Stimulated activated CD4-positive, alpha-beta T cell treated with anti-CD3 and anti-CD28 coated beads, Interleukin-2, amount 100 ng/mL, for 48 hours (primary cell): ENCODE data around the gene THBS2.
"Not testable (repeated sequence)": the region's sequence is repeated elsewhere in the genome, so short reads cannot be mapped to it uniquely, and the experiment has no call there.

ENCODE experiments used
- DNase-seq, 2 donors: peaks; one replicate each; pipeline ENCODE4 v3.0.0-alpha.2; 2020

The THBS2 gene

DNA sequence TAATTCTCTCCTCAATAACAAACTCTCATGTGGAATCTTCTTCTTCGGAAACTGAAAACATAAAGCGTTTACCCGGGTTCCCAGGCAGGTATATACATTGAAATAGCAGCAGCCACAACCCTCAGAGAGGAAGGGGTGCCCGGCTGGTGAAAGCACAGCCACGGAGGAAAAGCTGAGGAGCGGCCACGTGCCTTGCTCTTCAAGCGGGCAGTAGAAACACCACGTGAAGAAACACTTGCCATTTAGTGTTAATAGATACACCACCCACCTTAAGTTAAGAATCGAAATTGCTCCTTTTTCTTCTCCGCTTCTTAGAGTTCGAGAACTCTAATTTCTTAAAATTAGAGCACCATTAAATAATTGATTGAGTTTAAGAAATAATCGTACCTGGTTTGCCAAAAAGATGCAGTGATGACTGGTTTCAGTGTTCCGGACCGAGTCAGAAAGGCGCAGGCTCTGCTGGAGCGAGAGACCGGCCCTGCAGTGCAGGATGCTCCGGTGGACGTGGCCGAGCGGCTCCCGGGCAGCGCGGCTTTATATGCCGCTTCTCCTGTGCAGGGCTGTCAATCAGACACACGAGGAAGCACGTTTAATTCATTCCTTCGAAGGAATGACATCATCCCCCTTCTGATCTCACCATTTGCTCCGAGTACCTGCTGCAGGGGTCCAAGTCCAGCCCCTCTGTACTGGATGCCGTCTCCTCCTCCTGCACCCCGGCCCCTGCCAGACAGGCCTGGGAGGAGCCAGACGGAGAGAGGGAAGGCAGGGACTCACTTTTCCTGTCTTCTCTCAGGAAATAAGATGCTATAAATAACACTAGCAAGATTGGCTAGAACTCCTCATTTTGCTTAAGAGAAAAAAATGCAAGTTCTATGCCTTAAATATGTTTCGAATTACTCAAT lies at the start of gene THBS2:
THBS2 (minus strand) TSS at position 510 of the 902 bp plus-strand sequence. CDS start 3,062 bp downstream, outside the sequence.
- no peak for DNase-seq

DNA sequence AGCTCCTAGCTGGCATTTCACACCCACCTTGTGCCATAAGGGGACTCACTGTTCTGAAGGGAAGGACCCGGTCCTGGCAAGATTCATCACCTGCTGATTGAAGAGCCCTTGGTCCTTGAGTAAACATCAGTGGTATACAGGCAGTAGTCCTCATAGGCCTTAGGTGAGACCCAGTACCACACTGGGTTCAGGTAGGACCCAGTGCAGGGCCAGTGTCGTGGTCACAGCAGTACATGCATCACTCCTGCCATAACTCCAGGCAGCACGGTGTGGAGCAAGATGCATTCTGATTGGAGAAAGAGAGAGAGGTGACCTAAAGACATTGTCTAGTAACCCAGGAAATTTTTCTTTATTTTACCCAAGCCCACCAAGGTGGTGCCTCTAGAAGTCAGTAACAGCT lies 49.1 kb upstream of the THBS2 start:
- no peak for DNase-seq

DNA sequence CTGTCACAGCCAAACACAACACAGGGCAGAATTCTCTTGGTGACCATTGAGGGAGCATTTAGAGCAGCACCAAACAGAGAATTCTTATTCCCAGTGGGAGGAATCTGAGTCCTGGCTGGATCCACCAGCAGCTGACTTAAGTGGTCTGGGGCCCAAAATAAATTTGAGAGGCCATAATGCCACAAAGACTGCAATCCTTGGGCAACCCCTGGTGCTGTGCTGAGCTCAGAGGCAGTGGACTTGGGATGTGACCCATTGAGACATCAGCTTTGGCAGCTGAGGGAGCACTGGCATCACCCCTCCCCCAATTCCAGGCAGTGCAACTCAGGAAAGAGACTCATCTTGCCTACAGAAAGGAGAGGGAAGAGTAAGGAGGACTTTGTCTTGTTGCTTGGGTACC lies 48.6 kb upstream of the THBS2 start:
- DNase-seq, result no peak

DNA sequence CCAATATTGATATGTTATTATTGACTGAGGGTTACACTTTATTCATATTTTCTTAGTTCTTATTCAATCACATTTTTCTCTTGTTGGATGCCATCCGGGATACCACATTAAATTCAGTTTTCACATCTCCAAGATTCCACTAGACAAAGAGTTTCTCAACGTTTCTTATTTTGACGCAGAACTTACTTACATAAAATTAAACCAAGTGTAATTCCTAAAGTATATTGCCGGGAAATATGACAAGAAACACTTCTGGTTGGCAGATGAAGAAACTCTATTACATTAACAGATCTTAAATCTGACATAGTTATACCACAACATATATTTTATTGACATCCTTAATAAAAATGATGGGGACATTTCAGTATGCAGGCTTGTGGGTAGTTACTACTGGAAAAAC lies 47.3 kb upstream of the THBS2 start:
- DNase-seq, result no peak

DNA sequence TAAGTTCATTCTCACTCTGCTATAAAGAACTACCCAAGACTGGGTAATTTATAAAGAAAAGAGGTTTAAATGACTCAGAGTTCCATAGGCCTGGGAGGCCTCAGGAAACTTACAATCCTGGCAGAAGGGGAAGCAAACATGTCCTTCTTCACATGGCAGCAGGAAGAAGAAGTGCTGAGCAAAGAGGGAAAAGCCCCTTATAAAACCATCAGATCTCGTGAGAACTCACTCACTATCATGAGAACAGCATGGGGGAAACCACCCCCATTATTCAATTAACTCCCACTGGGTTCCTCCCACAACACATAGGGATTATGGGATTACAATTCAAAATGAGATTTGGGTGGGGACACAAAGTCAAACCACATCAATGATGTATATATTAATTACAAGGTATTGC lies 45.0 kb upstream of the THBS2 start:
- DNase-seq, result not testable (repeated sequence)

DNA sequence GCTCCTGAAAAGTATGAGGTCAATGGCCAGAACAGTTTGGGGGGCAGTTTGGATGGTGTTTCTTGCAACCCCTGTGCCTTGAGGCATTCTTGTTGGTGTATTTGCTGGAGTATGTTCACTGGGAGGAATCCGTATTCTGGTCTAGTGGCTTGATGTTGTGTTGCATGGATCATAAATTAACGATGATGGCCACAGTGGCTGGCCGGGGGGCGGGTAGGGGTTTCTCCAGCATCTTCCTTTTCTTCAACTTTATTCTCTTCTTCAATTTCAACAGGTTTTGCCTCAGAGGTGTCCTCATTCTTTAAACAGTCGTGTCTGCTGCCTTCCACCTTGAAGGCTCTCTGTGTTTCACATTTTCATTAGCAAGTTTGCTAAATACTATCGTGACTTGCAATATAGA lies 43.0 kb upstream of the THBS2 start:
- no peak for DNase-seq

DNA sequence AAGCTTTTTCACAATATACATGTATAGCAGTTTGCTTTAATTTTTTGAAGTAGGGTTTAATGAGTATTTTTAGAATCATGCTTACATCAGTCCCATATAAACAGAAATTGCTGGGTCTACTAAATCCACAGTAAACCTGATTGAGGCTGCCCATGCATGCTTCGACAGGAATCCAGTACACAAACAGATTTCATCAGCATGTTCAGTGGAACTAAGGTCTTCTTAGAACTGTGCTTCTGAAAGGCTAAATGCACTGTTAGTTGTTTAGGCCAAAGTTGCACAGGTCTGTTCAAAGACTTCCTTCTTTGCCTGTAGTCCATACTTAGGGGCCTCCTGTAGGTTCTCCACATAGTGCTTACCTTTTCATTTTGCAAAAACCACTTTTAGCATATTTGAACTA lies 42.5 kb upstream of the THBS2 start:
- no peak for DNase-seq

DNA sequence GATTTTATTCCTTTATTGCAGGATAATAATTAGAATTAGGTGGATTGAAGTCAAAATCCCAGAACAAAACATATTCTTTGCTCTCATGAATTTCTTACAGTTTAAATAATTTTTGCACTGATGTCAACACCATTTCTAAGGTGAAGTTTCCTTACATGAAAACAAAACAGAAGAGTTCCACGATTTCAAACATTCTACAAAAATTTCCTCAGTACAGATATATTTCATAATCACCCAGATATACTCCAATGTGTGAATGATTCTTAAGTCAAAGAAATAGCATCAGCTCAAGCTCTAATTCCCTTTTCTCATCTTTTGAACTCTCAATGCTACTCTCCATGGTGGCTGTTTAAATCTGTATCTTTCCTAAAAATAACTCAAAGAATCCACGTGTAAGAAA lies 39.5 kb upstream of the THBS2 start:
- no peak for DNase-seq

DNA sequence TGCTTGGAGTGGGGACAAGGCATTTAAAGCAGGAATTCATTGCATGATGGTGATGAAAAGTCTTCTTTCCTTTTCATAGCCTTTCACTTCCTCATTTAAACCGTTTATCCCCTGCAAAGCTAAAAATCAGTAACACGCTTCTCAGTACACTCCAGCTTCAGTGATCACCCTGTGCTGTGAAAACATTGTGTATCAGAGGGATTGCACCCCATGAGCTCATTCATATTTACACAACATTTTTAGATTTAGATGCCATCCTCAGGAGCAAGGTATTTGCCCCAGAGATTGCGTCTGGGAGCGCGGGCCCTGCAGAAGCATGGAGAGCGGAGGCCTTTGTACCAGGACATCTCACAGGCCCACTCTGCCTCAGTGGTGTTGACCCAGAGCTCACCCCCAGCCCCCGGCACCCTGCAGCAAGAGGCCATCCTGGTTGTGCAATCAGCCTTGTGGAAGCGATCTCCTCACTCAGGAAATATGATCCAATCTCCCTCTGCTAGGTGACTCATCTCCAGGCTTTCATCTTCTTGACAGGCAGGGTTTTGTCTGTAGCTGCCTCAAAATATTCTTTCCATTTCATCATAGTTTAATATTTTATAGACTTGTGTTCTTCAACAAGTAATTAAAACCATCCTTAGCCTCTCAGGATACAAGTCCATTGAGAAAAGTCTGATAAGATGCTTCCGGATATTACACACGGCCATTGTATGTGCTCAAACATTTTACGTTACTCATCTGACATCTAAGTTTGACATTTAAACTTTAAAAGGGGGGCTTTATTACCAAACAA lies 38.9 kb upstream of the THBS2 start:
- DNase-seq, result no peak

DNA sequence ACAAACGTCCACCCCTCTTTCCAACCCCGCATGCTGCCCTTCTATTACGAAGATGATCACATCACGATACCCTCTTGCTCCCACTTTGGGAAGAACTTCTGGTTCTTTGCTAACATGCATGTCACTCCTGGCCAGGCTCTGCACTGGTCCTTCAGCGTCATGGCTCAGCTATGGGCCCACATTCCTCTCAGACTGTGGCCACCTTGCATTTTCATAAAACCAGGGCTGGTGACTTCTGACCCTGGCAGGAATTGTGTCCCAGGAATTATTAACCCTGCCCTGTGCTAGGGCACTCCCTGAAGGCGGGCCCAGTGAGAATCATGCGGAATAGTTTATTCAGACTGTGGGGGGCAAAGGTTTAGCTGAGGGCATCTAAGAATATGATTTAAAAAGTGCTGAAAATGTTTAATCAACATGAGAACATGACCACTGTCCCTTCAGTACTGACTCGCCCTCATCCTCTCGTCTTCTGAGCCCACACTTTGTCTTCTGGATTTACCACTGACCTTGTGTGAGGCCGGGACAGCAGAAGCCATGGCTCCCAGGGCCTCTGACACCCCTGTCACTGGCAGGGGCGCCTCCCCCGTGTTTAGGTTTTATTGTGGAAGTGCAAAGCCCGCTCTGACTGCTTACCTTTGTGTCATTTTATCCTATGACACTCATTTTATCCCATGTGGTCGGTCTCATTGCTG lies 38.1 kb upstream of the THBS2 start:
- no peak for DNase-seq

DNA sequence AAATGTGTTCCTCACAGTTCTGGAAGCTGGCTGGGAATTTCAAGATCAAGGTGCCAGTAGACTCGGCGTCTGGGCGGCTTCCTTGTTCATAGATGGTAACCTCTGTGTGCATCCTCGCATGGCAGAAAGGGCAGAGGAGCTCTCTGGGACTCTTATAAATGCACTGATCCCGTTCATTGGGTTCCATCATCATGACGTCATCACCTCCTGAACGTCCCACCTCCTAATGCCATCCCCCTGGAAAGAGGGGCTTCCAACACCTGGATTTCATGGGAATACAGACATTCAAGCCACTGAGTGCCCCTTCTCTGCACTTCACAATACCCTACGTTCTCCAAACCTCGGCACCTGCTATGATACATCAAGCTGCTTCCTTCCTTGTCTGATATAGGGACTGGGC lies 37.5 kb upstream of the THBS2 start:
- DNase-seq, result no peak

DNA sequence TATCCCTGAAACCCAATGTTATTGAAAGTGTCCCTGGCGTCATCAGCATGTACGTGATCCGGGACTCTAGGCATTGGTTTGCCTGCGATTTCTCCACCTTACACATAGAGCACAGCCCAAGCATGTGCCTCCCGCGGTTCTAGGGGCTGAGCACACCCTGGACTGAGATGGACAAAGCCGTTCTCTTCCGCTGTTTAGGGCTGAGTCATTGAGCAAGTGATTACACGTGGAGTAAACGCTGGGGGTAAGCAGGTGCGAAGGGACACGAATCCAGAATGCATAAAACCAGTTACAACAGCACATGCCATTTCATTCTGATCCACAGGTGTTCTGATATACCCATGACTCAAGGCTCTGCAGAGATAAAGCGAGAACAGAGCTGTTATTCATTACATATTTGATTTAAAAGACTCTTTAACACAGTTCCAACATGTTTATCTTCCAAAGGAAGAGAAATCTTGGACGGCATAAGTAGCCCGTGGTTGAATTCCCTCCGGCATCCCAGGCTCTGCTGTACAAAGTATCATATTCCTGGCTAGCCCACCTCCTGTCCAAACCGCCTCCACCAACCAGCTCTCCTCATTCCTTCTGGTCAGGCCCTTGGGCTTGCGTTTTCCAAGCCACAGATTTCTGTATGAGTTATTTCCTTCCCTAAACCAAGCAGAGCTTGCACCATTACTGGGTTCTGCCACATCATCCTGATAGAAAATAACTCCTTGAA lies 36.1 kb upstream of the THBS2 start:
- DNase-seq, result no peak

DNA sequence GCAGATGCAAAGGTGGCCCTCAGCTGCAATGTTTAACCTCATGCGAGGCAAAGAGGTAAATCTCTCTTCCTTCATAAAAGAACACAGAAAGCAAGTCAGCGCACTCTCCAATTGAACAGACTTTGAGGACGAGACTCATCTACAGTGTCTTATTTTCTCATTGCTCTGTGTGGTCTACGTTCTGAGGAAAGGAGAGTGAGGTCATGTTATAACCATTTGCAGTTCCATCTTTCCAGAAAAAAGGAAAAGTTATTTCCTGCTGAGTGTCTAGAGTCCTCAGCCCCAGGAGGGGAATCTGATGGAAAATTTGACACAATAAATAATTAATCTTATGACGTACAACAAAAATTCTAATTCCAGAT lies 35.6 kb upstream of the THBS2 start:
- no peak for DNase-seq

DNA sequence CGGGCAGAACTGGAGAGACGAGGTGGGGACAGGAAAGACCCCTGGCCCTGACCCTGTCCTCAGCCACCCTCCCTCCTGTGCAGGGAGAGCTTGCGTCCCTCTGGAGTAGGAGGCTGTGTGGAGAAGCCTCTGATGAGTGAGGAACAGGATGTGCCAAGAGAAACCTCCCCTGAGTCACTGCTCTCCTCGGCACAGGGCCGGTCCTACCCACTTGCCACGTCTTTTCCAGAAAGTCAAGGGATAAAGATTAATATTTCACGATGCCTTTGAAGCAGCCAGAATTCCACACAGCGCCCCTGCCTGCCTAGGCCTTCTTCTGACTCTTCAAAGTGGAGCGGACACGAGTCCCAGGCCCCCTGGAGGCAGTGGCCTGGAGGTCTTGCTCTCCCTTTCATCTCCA lies 34.9 kb upstream of the THBS2 start:
- DNase-seq, result no peak

DNA sequence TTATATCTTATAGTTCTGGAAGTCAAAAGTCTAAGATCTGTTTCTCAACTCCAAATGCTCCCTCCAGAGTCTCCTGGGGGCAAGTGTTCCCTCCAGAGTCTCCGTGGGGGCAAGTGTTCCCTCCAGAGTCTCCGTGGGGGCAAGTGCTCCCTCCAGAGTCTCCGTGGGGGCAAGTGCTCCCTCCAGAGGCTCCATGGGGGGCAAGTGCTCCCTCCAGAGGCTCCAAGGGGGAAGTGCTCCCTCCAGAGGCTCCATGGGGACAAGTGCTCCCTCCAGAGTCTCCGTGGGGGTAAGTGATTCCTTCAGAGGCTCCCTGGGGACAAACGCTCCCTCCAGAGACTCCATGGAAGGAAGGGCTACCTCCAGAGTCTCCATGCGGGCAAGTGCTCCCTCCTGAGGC lies 34.0 kb upstream of the THBS2 start:
- DNase-seq, result no peak

DNA sequence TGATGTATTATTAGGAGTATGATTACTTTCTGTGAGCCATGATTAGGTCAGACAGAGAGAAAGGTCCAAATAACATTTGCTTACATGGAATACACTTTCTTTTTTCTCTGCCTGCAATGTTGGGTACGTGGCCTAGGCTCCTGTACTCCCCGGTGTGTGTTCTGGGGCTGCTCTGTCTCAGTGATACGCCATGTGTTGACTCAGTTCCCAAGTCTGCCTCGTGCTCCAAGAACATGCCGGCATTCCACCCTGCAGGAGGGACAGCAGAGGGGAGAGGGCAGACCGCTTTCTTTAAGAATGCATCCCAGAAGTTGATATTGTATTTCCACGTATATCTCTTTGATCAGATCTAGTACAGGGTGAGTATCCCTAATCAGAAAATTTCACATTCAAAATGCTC lies 33.3 kb upstream of the THBS2 start:
- no peak for DNase-seq

DNA sequence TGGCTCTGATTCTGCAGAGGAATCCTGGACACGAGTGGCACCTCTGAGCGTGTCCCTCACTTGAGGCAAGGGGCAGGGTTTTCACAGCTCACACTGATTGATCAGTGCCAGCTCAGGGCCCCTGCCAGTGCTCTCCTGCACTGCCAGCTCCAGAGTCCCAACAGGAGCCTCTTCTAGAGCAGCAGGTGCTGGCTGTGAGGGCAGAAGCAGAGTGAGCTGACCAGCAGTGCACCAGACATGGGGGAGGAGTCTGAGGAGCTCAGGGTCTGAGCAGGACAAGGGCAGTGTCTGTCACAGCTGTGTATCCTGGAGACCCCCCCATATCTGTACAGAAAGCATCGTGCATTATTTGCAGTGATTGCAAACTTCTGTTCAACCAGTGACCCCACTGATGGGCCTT lies 31.5 kb upstream of the THBS2 start:
- DNase-seq, result no peak

DNA sequence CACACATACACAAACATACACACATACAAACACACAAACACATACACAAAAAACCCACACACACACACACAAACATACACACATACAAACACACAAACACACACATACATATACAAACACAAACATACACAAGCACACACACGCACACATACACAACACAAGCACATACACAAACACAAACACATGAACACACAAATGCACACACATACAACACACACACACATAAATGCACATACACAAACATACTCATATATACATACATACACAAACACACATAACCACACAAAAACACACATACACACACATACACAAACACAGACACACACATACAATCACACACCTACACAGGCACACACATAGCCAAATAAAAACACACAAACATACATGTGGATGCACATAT lies 30.3 kb upstream of the THBS2 start:
- no peak for DNase-seq

DNA sequence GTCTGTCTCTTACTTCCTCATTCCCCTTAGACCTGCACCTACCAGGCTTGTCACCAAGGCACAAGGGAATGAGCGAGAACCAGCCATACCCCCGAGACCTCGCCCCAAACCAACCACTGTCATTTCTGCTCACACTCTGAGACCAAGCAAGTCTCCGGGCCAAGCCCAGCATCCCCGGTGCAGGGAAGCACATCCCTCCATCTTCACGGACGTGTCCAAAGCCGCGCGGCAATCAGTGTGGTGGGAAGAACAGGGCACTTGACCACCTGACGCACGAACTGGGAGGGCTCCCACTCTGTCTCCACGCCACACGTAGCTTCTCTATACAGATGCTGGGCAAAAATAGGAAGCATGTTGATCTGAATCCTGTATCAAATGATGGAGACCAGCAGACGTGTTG lies 28.4 kb upstream of the THBS2 start:
- no peak for DNase-seq

DNA sequence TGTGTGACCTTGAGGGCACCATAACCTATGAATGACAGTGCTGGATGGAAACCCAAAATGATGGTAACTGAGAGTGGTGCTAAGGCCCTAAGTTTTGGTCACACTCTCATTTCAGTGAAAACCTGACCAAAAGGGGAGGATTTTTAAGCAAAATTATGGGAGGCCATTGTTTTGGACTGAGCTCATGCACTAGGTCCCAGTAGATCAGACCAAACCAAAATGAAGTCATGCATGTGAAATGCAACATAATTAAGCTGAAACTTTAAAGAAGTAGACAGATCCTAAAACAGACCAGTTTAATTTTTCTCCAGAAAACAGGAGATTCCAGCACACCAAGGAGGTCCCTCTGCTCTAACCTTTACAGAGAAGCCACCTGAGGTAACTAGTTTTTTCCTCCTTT lies 24.0 kb upstream of the THBS2 start:
- DNase-seq, result no peak

DNA sequence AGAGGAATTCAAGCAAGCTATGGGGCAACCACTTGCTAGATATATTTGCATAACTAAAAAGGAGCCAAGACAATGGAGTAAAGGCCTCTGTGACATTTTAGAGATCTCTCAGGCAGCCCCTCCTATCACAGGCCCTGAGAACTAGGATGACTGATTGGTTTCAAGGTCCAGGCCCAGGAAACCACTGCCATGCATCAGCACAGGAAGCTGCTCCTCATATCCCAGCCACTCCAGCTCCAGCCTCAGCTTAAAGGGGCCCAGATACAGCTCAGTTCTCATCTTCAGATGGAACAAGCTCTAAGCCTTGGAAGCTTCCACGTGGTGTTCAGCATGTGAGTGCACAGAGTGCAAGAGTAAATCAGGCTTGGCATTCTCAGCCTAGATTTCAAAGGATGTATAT lies 21.1 kb upstream of the THBS2 start:
- no peak for DNase-seq

DNA sequence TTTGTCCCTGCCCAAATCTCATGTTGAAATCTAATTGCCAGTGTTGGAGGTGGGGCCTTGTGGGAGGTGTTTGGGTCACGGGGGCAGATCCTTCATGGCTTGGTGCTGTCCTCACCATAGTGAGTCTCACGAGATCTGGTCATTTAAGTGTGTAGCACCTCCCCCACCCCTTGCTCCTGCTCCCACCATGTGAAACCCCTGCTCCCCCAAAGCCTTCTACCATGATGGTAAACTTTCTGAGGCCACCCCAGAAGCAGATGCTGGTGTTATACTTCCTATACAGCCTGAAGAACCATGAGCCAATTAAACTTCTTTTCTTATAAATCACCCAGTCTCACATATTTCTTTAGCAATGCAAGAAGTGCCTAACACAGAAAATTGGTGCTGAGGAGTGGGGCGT lies 19.9 kb upstream of the THBS2 start:
- no peak for DNase-seq

DNA sequence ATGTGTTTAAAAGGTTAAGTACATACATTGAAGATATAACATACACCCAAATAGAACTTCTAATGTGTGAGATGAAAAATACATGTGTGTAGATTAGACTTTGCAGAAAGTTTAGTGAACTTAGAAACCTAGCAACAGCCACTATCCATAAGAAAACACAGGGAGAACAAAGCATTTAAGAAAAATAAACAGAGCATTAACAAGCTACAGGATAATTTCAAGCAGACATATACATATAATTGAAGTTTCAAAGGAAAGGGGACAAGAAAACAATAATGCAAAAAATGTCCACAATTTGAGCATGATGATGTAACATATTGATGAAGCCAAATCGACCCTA lies 18.2 kb upstream of the THBS2 start:
- no peak for DNase-seq
